HG03025 (cell line): ENCODE data around the gene NUTM2F.
"Not testable (repeated sequence)": the region's sequence is repeated elsewhere in the genome, so short reads cannot be mapped to it uniquely, and the experiment has no call there.

ENCODE experiments used
- ATAC-seq: cut with Tn5 transposase; IDR thresholded peaks from one replicate; pipeline ENCODE4 v1.9.1; 2021; ENCODE audit warnings: mild to moderate bottlenecking, moderate library complexity; ENCODE audit not compliant: unreplicated experiment, low FRiP score

Gene NUTM2F

DNA sequence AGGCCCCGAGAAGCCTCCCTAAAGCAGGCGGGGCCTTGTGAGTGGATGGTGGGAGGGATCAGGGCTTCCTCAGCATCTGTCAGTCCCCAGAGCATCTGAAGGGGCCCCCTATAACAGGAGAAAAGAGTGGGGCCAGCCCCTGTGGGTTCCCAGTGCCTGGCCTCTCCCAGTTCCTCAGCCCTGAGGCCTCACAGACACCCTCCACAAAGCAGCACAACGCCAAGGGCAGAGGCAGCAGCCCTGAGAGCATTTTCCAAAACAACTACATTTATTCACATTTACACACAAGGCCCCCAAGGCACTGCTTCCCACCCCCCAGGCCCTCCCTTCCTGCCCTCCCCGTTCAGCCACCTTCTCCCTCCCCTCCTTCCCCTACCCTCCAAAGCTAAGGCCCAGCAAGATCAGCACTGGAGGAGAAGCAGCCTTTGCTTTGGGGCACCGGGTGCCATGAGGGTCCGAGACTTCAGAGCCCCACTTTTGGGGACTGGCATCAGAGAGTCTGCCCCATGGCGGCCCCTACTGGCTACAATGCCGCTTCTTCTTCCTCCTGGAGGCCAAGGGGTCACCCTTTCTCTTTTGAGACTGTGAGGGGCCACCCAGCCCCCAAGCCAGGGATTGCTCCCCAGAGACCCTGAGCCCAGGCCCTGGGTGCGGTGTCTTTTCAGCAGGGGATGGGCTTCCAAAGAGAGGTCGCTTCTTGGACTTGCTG lies 10.3 kb downstream of the NUTM2F start:
- not testable (repeated sequence) for ATAC-seq

DNA sequence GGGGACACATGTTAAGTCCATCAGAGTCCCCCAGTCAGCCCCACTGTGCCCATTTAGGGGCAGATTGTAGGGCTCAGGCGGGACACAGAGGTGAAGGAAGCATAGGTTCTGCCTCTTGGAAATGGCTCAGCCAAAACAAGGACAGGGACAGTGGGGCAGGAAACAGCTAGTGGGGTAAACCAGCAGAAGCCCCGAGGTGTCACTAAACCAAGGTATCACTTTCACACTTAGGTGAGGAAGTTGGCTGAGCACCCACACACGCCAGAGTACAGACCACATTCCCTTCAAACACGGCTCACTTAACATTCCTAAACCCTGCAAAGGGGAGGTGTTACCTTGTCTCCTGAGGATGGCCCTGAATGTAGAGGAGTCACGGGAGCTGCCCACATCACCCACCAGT lies 12.2 kb downstream of the NUTM2F start:
- not testable (repeated sequence) for ATAC-seq

DNA sequence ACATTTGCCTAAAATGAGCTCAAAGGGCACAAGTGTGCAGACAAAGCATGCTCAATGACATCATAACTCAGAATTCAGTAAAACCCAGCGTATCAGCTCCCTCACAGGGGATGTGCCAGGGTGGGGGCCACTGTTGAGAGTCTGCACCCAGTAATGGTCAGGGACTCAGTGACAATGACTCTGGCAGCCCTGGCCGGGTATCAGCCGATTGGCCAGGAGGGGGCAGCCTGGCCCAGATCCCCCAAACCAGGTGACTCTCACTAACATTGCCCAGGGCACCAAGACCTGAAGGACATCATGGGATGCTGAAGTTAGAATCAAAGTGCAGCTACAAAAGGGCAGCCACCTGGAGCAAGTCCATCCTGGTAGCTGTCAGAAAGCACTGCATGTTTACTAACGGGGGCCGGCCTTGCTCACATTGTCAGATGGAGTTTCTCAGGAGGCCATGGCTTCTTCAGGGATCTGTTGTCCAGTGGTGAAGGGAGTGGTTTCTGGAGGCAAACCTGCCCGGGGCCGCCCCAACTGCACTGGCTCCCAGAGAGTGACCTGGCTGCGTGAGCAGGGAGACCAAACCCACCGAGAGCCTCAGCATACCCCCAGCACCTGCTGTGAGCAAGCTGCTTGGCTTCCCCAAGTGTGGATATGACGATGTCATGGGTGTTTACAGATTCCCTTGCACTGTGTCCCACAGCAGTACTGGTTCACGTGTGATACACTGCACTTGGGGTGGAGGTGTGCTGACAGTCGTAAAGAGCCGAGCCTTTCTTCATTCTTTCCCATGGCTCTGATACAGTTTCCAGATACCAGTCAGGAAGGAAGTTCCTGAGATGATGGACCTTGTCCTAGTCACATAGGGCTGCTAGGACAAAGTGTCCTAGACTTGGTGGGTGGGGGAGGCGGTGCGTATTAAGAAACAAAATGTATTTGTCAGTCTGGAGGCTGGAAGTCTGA lies 13.1 kb downstream of the NUTM2F start:
- not testable (repeated sequence) for ATAC-seq

DNA sequence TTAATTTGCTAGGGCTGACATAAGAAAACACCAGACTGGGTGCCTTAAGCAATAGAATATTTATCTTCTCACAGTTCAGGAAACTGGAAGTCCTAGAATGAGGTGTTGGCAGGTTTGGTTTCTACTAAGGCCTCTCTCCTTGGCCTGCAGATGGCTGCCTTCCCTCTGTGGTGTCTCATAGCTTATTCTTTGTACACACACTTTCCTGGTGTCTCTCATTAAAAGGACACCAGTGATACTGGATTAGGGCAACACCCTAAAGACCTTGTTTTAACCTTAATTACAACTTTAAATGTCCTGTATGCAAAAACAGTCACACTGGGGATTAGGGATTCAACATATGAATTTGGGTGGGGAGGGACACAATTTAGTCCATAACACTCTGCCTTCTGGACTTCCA lies 25.1 kb downstream of the NUTM2F start:
- ATAC-seq: no peak

DNA sequence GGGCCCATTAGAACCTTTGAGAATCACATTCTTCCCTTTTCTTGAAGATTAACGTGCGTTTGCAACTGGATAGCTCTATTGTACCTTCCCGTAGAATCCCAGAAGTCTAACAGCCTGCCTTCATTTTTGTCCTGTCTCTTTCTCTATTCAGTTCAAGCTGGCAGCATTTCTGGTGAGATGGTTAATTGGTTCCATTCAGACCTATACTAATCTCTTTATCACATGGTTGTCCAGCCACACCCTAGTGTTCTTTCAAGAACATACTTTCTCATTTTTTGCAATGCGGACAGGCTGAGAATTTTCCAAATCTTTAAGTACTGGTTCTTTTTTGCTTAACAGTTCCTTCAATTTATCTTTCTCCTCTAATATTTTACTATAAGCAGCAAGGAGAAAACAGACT lies 26.0 kb downstream of the NUTM2F start:
- ATAC-seq: no peak

DNA sequence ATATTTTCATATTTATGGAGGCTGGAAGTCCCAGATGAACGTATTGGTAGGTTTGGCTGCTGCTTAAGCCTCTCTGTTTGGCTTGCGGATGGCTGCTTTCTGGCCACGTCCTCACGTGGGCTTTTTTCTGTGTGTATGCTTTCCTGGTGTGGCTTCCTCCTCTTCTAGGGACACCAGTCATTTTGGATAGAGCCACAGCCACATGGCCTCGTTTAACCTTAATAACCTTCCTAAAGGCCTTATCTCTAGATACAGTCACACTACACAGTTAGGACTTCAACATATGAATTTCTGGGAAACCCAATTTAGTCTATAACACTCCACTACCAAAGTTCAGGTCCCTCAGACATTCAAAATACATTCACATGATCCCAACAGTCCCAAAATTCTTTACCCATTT lies 26.9 kb downstream of the NUTM2F start:
- no peak for ATAC-seq

DNA sequence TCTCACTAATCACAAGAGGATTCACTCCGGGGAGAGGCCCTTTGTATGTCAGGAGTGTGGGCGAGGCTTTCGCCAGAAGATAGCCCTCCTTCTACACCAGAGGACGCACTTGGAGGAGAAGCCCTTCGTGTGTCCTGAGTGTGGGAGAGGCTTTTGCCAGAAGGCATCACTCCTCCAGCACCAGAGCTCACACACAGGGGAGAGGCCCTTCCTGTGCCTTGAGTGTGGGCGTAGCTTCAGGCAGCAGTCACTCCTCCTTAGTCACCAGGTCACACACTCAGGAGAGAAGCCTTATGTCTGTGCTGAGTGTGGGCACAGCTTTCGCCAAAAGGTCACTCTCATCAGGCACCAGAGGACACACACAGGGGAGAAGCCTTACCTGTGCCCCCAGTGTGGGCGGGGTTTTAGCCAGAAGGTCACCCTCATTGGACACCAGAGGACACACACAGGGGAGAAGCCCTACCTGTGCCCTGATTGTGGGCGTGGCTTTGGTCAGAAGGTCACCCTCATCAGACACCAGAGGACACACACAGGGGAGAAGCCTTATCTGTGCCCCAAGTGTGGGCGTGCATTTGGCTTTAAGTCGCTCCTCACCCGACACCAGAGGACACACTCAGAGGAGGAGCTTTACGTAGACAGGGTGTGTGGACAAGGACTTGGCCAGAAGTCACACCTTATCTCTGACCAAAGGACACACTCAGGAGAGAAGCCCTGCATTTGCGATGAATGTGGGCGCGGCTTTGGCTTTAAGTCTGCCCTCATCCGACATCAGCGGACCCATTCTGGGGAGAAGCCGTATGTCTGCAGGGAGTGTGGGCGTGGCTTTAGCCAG lies 27.8 kb downstream of the NUTM2F start:
- ATAC-seq: no peak

DNA sequence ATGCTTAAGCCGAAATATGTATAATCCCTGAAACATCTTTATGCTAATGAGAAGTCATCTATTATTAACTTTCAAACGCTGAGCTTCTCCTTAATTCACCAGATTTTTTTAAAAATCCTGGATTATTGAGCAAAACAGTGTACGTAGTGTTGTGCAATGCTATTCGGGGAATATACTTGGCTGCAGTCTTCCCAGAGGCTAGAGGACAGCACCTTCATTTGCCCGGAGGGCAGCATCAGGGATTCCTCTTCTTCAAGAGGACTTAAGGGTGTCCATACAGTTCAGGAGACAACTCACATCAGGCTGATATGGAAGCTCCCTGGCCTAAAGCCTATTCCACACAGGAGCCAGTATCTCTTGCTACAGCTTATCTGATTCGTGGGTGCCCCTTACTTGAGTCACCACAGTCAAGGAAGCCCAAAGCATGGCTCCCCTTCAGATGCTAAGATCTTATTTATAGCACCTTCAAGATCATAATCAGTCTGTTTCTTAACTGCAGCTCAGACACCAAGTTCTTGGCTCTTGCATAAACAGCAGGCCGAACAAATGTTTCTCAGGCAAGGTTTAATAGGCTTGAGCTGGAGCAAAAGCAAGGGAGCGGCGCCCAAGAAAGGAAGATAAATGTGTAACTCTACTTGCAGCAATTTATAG lies 29.4 kb downstream of the NUTM2F start:
- ATAC-seq: no peak

DNA sequence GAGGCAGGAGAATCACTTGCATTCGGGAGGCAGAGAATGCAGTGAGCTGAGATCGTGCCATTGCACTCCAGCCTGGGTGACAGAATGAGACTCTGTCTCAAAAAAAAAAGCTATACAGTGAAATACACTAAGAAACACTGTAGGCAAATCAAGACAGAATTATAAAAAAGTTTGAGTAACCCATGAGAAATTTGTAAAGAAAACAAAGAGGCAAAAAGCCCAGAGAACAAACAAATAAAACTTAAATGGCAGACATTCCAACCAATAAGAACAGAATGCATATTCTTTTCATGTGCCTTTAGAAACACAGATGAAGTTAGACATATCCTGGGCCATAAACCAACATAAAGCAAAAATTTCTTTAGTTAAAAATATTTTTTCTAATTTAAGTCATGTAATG lies 38.8 kb downstream of the NUTM2F start:
- no peak for ATAC-seq

DNA sequence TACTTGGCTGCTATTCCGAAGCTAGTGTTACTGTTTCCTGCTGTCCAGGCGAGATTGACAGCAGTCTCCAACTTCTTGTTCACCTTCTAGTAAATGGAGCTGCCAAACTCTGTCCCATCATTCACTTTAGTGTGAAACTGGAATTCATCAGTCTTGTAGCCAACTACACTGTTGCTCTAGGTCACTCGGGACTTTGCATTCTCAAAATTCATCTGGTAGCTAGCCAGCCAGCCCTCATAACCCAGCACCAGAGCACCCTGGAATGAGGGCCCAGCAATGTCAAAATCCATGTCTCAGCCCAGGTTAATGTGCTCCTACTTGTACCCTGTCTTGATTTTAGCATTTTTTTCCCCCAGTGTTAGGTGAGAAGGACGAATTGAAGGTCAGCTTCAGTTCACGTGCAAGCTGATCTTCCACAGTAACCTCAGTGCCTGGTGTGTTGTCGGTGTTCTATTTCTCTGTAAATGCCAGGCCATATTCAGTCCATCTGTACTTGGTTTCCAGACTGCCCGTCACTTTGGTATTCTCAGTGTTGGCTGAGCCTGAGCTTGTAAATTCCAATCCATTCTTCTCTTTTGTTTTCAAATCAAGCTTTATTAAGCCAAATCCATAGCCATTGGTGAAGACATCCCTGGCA lies 40.4 kb downstream of the NUTM2F start:
- no peak for ATAC-seq

DNA sequence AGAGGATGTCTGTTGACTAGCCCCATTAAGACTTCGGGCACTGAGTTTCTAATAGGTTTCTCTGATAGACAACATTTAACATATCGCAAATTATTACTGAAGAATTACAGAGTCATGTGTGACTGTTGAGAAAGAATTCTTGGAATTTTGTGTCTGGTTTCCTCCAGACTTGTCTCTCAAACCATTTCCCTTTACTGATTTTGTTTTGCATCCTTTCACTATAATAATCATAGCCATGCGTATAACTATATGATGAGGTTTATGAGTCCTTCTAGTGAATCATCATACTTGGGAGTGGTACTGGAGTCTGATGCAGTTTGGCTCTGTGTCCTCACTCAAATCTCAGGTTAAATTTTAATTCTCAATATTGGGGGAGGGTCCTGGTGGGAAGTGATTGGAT lies 42.3 kb downstream of the NUTM2F start:
- ATAC-seq: no peak

DNA sequence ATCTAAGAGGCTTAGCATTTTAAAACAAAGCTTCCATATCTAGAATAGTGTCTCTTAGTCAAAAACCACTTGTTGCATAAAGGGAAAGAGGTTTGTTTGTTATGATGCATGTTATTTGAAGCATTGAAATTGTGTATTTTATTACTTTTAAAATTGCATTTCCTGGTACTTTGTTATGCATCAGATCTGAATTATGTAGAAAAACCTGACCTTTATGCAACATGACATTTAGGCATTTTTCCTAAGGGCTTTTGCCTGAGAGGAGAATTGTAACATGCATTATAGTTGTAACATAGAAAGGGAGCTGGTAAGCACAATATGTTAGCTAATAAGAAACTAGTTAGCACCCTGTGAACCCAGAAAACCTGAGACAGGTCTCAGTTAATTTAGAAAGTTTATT lies 47.3 kb downstream of the NUTM2F start:
- ATAC-seq: no peak

DNA sequence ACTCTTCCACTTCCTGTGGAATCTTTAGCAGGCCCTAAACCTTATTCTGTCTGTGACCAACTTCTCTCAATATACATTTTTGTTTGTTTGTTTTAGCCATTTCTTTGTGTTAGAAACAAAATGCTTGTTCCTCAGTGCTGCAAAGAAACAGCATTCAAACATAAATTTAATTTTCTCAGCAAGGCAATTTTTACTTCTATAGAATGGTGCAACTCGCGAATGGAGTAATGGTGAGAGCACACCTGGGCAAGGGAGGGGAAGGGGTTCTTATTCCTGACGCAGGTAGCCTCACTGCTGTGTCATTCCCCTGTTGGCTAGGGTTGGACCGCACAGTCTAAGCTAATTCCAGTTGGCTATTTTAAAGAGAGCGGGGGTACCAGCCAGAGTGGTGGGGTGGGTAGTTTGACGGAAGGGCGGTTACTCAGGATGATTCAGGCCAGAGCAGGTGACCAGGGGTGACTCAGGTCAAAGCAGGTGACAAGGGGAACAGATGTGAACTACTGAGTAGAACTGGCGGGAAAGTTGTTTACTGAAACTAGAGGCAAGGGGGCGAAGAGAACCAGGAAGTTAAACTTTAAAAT lies 47.9 kb downstream of the NUTM2F start:
- no peak for ATAC-seq

DNA sequence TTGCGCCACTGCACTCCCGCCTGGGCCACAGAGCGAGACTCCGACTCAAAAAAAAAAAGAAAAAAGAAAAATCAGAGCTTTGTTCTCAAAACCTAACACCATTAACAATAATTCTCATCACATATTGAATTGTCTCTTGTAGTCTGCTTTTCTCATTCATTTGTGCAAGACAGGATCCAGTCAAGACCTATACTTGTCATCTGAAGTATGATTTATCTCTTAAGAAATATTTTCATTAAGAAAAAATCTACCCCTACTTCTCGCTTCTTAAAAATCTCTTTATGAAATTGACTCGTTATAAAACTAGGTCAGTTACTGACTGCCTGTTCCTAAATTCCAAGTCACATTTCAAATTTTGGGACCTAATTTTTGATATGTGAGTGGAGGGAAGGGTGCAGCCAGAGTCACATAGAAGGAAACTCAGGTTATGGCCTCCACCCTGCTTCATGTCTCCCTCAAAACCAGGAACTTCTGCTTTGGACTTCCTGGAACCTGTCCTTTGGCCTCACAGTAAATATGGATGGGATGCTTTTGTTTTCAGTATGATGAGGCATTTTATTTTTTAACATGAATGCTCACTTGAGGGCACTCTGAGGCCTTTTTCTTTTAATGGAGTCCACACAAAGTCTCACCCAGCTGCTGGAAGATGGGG lies 50.4 kb downstream of the NUTM2F start:
- ATAC-seq: no peak

DNA sequence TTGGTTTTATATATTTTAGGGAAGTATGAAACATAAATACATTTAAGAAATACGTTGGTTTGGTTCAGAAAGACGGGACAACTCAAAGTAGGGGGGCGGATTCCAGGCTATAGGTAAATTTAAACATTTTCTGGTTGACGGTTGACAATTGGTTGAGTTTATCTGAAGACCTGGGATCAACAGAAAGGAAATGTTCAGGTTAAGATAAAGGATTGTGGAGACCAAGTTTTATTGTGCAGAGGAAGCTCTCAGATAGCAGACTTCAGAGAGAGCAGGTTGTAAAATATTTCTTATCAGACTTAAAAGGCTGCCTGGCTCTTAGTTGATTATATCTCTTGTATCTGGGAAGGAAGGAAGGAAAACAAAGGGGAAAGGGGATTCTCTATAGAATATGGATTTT lies 51.4 kb downstream of the NUTM2F start:
- not testable (repeated sequence) for ATAC-seq

DNA sequence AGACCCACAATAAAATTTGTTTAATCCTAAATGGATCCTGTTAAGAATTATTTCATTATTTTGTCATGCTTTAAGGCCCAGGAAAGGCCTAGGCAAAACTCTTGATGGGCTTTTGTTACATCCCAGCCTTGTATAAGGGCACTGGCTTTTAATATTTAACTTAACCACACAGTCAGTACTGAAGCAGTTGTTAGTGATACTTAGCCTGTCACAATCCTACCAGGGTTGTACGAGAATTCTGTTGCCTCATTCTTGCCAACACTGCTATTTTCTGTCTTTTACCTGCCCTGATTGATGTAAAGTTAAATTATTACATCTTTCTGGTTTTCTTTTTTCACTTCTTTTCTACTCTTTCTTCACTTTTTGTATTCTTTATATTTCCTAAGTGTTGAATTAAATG lies 58.4 kb downstream of the NUTM2F start:
- ATAC-seq: no peak

DNA sequence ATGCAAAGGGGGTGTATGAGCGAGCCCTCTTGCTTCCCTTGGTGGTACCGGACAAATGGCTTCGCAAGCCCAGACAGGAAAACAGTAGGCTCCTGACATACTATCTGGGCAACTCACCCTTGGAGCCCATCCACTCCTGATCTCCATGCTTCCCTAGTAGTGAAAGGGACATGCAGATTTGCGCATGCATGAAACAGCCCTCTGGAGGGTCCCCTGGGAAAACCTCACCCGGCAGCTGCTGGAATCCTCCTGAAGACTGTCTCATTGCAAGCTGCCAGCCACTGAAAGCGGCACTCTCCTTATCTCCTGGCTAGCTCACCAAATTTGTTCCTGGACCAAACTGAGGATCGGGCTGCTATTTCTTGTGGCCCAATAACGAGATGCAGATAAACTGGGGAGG lies 59.2 kb downstream of the NUTM2F start:
- no peak for ATAC-seq
